GM12874 (cell line): ENCODE results near the gene ZNF521.

Experiments
- TF ChIP-seq, protein P1 (sequence below): IDR thresholded peaks from 2 replicates; pipeline ENCODE4 v1.5.1; 2011; ENCODE audit warnings: low read depth, mild to moderate bottlenecking, control low read depth, low read length, moderate library complexity; ENCODE audit not compliant: insufficient read depth

The ZNF521 gene

DNA sequence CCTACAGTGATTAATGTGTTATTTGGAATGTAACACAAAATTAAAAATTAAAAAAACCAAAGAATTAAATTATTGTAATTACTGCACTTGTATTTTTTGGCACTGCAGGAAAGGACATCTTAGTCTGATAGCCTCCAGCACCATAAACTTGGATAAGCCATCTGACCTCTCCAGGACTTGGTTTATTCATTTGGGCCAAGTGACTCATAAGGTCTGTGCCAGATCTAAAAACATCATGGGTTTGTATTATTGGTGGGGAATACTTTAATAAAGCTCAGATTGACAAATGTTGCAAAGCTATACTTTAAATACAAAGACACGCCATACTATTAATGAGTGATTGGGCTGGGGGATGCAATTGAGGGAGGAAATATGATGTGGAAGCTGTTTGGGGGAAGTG lies 225.2 kb downstream of the ZNF521 start:
- TF ChIP-seq, protein P1, sequence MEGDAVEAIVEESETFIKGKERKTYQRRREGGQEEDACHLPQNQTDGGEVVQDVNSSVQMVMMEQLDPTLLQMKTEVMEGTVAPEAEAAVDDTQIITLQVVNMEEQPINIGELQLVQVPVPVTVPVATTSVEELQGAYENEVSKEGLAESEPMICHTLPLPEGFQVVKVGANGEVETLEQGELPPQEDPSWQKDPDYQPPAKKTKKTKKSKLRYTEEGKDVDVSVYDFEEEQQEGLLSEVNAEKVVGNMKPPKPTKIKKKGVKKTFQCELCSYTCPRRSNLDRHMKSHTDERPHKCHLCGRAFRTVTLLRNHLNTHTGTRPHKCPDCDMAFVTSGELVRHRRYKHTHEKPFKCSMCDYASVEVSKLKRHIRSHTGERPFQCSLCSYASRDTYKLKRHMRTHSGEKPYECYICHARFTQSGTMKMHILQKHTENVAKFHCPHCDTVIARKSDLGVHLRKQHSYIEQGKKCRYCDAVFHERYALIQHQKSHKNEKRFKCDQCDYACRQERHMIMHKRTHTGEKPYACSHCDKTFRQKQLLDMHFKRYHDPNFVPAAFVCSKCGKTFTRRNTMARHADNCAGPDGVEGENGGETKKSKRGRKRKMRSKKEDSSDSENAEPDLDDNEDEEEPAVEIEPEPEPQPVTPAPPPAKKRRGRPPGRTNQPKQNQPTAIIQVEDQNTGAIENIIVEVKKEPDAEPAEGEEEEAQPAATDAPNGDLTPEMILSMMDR, result no peak

DNA sequence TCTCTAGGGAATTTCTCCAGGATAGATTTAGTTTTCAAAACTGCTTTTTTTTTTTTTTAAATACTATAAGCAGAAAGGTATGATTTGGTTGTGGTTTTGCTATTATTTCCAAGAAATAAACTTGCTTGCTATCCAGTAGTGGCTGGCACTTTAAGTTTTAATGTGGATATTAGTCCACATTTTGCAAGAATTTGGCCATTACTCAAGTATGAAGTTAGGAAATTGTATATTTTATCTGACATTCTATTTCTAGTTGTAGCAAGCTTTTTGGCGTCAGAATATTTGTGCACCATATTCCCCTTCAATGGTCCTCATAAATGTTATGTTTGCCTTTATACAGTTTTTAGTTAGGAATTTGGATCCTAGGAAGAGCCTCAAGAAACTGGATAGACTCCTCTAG lies 226.3 kb downstream of the ZNF521 start:
- TF ChIP-seq, protein P1, result no peak

DNA sequence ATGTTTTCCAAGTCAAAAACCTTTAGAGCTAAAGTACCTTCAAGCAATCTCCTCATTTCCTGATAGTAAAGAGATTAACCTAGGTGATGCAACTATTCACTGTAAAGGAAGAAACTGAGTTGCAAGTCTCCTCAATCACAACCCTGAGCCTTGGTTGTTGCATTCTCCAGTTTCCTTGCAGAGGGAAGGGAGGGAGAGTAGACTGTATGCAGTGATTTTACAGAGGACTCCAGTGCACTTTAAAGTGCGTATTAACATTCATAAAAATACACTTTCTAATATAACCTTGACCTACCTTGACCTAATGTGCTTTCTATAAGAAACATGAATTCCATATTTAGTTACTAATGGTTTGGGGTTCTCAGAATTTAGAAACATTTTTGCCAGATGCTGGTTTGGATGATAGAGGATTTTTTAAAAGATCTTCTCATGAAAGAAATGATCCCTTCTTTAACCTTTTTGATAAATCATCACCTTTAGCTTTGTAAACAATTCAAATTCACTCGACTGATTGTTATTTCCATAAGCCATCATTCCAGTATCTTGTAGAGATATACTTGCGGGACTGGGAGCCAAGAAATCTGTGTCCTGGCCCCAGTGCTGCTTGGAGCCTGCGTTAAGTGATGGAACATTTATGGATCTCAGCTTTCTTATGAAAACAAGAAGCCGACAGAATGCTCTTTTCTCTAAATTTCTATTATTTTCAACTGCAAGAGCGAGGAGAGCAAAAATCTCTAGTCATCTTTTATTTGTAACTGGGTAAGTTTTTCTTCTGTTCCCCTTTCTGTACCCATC lies 228.3 kb downstream of the ZNF521 start:
- TF ChIP-seq, protein P1, result no peak

DNA sequence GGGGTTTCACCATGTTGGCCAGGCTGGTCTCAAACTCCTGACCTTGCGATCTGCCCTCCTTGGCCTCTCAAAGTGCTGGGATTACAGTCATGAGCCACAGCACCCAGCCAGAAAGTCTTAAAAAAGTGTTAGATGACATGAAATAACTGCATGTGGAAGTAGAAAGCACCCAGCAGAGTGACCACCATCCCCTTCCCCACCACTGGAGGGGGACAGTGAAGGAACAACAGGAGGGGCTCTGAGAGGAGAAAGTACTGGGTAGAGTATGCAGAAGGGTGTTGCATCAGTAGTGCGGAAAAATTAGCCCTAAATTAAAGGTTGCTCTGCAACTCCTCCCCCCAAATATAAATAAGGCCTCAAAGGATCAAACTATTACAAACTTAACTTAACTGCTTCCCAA lies 230.5 kb downstream of the ZNF521 start:
- TF ChIP-seq, protein P1, result no peak

DNA sequence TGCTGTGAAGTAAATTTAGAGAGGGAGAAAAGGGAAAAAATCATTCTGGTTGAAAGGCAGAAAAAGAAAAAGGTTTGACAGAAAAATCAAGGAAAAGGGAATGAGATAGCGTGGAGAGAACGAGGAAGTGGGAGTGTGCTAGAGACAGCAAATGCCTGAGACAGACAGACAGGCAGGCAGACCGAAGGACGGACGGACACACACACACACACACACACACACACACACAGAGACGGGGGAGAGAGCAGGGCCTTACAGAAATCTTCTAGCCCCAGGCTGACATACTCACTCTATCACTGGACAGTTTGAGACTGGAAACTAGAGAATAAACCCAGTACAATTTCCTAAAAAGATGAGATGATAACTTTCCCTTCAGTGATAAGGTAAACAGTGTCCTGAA lies 238.4 kb downstream of the ZNF521 start:
- TF ChIP-seq, protein P1, result no peak

DNA sequence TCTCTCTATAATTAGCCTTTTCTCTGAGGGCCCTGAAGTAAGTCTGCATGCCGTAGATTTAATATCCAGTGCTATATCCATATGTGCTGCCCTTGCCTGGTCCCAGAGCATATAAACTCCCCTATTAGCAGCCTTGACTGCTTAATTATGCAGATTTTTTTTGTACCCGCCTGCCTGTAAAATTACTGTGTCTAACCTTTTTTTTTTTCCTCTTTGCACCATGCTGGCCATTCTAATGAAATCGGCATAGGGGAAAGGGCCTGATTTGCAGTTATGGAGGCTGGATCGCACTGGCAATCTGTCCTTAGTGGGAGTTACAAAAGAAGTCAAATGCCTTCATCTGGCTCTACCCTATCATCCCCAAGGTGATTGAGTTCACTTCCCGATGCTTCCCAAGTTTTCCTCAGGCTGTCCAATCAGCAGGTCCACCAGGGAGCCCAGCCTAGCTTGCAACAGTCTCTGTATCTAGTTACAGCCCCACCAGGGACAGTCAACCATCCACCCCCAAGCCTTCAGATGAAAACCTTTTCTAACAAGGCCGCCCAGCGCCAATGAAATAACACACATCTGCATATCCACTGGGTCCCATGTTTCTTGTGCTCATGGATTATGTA lies 239.0 kb downstream of the ZNF521 start:
- TF ChIP-seq, protein P1, result no peak

DNA sequence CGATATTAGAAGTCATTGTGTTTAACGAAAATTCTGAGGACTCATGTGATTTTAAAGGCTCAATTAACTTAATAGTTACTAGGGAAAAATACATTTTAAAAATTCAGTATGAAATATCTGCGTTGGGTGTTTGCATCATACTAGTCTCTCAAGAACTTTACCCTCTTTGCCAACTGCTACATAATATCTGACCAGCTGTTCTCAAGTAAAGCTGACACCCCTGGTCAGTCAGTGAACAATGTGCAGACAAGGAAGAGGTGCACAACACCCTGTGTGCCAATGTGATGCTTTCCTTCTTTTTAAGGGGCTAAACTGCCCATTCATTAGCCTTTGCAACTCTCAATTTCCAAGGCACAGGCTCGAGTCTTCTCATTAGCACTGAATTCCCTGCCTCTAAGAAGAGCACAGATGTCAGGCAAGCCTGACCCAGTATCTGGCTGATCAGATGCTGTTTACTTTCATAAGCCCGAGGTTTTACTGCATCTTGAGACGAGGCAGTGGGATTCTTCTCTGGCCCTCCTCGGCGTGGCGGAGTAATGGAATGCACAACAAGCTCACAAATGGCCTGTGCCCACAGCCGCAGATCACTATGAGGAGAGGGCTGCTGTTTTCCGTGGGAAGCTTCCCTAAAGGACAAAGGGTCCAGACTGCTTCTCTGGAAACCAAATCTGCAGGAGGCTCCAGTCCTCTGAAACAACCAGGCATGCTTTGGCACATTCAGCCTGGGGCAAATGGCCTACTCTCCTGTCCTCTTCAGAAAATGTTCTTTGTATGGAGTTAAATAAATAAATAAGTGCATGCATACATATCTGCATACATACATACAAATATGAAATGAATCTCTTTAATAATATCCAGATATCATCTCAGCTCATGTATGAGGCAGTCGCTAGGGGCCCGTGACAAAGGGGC lies 240.3 kb downstream of the ZNF521 start:
- TF ChIP-seq, protein P1, result no peak
